Esophagus mucosa (tissue), 1 donor: ENCODE data around the gene AEBP1. TPM values are rescaled to one million over a fixed set of nuclear protein-coding genes. Genes with fewer than 3 reads are reported as not detected.

Experiments used
- ATAC-seq: fragments of 200-7000 bp; cut with Tn5 transposase; one replicate; pipeline ENCODE4 v1.9.1; 2020
- total RNA-seq: library from RNA; stranded (reverse); gene quantifications from one replicate; pipeline ENCODE4 v1.2.4, GENCODE V29; 2023
- donor health status: DM: yes; HTN: yes; CAD: no.

Gene AEBP1
- total RNA-seq, 1 donor from 2014 or later = 6.7 TPM

- no peak for ATAC-seq
These were observed 54.1 kb downstream of the AEBP1 start for GRCh38 chr7:44158096-44158872.

- no peak for ATAC-seq
These were observed 54.9 kb downstream of the AEBP1 start for GRCh38 chr7:44158873-44159631.

- ATAC-seq = no peak
These were observed 55.9 kb downstream of the AEBP1 start for GRCh38 chr7:44159824-44160630.

- no peak for ATAC-seq
These were observed 57.2 kb downstream of the AEBP1 start for GRCh38 chr7:44161371-44161770.

- ATAC-seq = no peak
These were observed 58.0 kb downstream of the AEBP1 start for GRCh38 chr7:44162179-44162578.

- no peak for ATAC-seq
These were observed 58.7 kb downstream of the AEBP1 start for GRCh38 chr7:44162785-44163395.

- ATAC-seq = peak; percentile 61
These were observed 59.4 kb downstream of the AEBP1 start for GRCh38 chr7:44163591-44163990.

Other genes with a start within 250 kb of the AEBP1 start
- gene MRPS24, start 234.8 kb upstream of the AEBP1 start, total RNA-seq = 123 TPM
- gene URGCP, start 197.7 kb upstream of the AEBP1 start, total RNA-seq = 20.6 TPM
- gene UBE2D4, start 177.9 kb upstream of the AEBP1 start, total RNA-seq = 9.2 TPM
- not detected for gene SPDYE1, start 106.4 kb upstream of the AEBP1 start, total RNA-seq
- gene DBNL, start 59.6 kb upstream of the AEBP1 start, total RNA-seq = 157 TPM
- 2.6 TPM for gene PGAM2, start 38.8 kb upstream of the AEBP1 start, total RNA-seq
- gene POLM, start 21.8 kb upstream of the AEBP1 start, total RNA-seq = 14.8 TPM
- 104 TPM for gene POLD2, start 19.2 kb downstream of the AEBP1 start, total RNA-seq
- not detected for gene MYL7, start 37.0 kb downstream of the AEBP1 start, total RNA-seq
- not detected for gene GCK, start 85.1 kb downstream of the AEBP1 start, total RNA-seq
- 65.2 TPM for gene YKT6, start 96.6 kb downstream of the AEBP1 start, total RNA-seq
- gene CAMK2B, start 221.2 kb downstream of the AEBP1 start, total RNA-seq = 1.1 TPM